Lower lobe of right lung (tissue), 2 donors: ENCODE results near the gene ZNF22. TPM values are rescaled to one million over a fixed set of nuclear protein-coding genes. Genes with fewer than 3 reads are reported as not detected.

Experiments used
- ATAC-seq, 2 donors: fragments of 200-7000 bp; cut with Tn5 transposase; one replicate each; pipeline ENCODE4 v1.9.1; 2020 to 2022; ENCODE audit warnings: mild to moderate bottlenecking in 2 of 2, moderate library complexity in 2 of 2
- DNase-seq: peaks from one replicate; pipeline ENCODE4 v3.0.0-alpha.2; 2020
- H3K27ac ChIP-seq: fragments of 200-600 bp; one replicate; pipeline ENCODE4 v1.8.0; 2022
- H3K27me3 ChIP-seq: fragments of 200-600 bp; one replicate; pipeline ENCODE4 v1.8.0; 2022; ENCODE audit warnings: low read depth
- H3K36me3 ChIP-seq: fragments of 200-600 bp; one replicate; pipeline ENCODE4 v1.8.0; 2022; ENCODE audit warnings: mild to moderate bottlenecking
- H3K4me1 ChIP-seq: fragments of 200-600 bp; one replicate; pipeline ENCODE4 v1.8.0; 2022
- H3K4me3 ChIP-seq: fragments of 200-600 bp; one replicate; pipeline ENCODE4 v1.8.0; 2022; ENCODE audit warnings: mild to moderate bottlenecking
- H3K9me3 ChIP-seq: fragments of 200-600 bp; one replicate; pipeline ENCODE4 v1.8.0; 2022
- CTCF ChIP-seq: fragments of 200-600 bp; IDR thresholded peaks from one replicate; pipeline ENCODE4 v1.8.0; 2022; ENCODE audit warnings: antibody characterized with exemption, mild to moderate bottlenecking
- intact Hi-C: fragments of 100-400 bp; cut with DNase I; formaldehyde crosslinking; loops from one replicate; pipeline ENCODE4 v1.11.0; 2022
- total RNA-seq: library from RNA; stranded (reverse); fragmentation: NEBNext Ultra II Directional; extraction: Animal tissue kit (Norgen Biotek cat#: 25700); gene quantifications from one replicate; pipeline ENCODE4 v1.2.1, GENCODE V29; 2021
- donor health status: DM: no; HTN: yes; CAD: no; lungs with severe emphysema.

The ZNF22 gene
- total RNA-seq, 1 donor from 2014 or later: 22.1 TPM

GRCh38 chr10:44966816-44967509, 33.8 kb upstream of the ZNF22 start:
- Histone ChIP-seq H3K27me3 (no peaks in the 10 kb centered on the region), H3K36me3 (peaks cover 23% of the 10 kb centered on the region), H3K4me1 (peaks cover 76% of the 10 kb centered on the region), H3K9me3 (no peaks in the 10 kb centered on the region), H3K27ac (peak overlapping the region; percentile 66), H3K4me3 (no peak overlapping the region)
- intact Hi-C loops: no loop called here
- DNase-seq: no peak
- ATAC-seq: no peak
- no peak for TF ChIP-seq CTCF

GRCh38 chr10:44967616-44968015, 33.1 kb upstream of the ZNF22 start:
- Histone ChIP-seq H3K36me3 (peaks cover 29% of the 10 kb centered on the region), H3K9me3 (no peaks in the 10 kb centered on the region), H3K27me3 (no peaks in the 10 kb centered on the region), H3K27ac (peak overlapping the region; percentile 66), H3K4me3 (no peak overlapping the region), H3K4me1 (peaks cover 77% of the 10 kb centered on the region)
- intact Hi-C loops: no loop called here
- peak in 1 of 2 donors; percentile 22 for ATAC-seq
- DNase-seq: no peak
- no peak for TF ChIP-seq CTCF

GRCh38 chr10:44968091-44968490, 32.6 kb upstream of the ZNF22 start:
- peak; percentile 56 to 68 for ATAC-seq
- Histone ChIP-seq H3K36me3 (peaks cover 33% of the 10 kb centered on the region), H3K27ac (peak overlapping the region; percentile 66), H3K4me1 (peaks cover 78% of the 10 kb centered on the region), H3K4me3 (no peak overlapping the region), H3K27me3 (no peaks in the 10 kb centered on the region), H3K9me3 (no peaks in the 10 kb centered on the region)
- no peak for TF ChIP-seq CTCF
- intact Hi-C loops: no loop called here
- DNase-seq: peak; percentile 75

GRCh38 chr10:44968500-44969400, 32.0 kb upstream of the ZNF22 start:
- intact Hi-C loops: no loop called here
- DNase-seq (no peak), ATAC-seq (peak in 1 of 2 donors; percentile 1)
- no peak overlapping the region for H3K4me3 ChIP-seq
- no peak for TF ChIP-seq CTCF
- no peaks in the 10 kb centered on the region for H3K9me3 ChIP-seq
- peaks cover 78% of the 10 kb centered on the region for H3K4me1 ChIP-seq
- peaks cover 35% of the 10 kb centered on the region for H3K36me3 ChIP-seq
- H3K27me3 ChIP-seq: no peaks in the 10 kb centered on the region
- peak overlapping the region; percentile 66 for H3K27ac ChIP-seq

- ATAC-seq (no peak), DNase-seq (no peak)
- no peak overlapping the region for H3K4me3 ChIP-seq
- H3K27ac ChIP-seq: peak overlapping the region; percentile 27
- H3K4me1 ChIP-seq: peaks cover 78% of the 10 kb centered on the region
- H3K36me3 ChIP-seq: peaks cover 35% of the 10 kb centered on the region
- intact Hi-C loops: no loop called here
- no peak for TF ChIP-seq CTCF
- H3K9me3 ChIP-seq: no peaks in the 10 kb centered on the region
- no peaks in the 10 kb centered on the region for H3K27me3 ChIP-seq
Observed at GRCh38 chr10:44969854-44970253, 30.9 kb upstream of the ZNF22 start.
